Aorta (tissue), 5 donors: ENCODE measurements around the gene GTSF1L. TPM values are rescaled to one million over a fixed set of nuclear protein-coding genes. Genes with fewer than 3 reads are reported as not detected.

ENCODE experiments used
- ATAC-seq: fragments of 200-7000 bp; cut with Tn5 transposase; one replicate; pipeline ENCODE4 v1.9.1; 2022; ENCODE audit warnings: moderate library complexity; ENCODE audit not compliant: low FRiP score
- DNase-seq, 2 donors: peaks; one replicate each; pipeline ENCODE4 v3.0.0-alpha.2; 2020
- H3K27ac ChIP-seq, 2 donors: one replicate each; pipeline ENCODE4 v1.5.1; 2013; ENCODE audit warnings: low read length in 2 of 2, mild to moderate bottlenecking in 2 of 2, moderate library complexity in 2 of 2, control low read depth in 1 of 2, inconsistent platforms in 1 of 2, low read depth in 1 of 2
- H3K27me3 ChIP-seq, 2 donors: one replicate each; pipeline ENCODE4 v1.6.1; 2013; ENCODE audit warnings: control low read depth in 1 of 2, low read length in 1 of 2, mild to moderate bottlenecking in 1 of 2, moderate library complexity in 1 of 2; ENCODE audit not compliant: insufficient read depth in 2 of 2, control insufficient read depth in 1 of 2
- H3K36me3 ChIP-seq, 2 donors: one replicate each; pipeline ENCODE4 v1.6.1; 2013; ENCODE audit warnings: control low read depth in 1 of 2, low read length in 1 of 2, mild to moderate bottlenecking in 1 of 2; ENCODE audit not compliant: insufficient read depth in 2 of 2, control insufficient read depth in 1 of 2
- H3K4me1 ChIP-seq, 2 donors: one replicate each; pipeline ENCODE4 v1.6.1; 2013; ENCODE audit warnings: low read length in 2 of 2, control low read depth in 1 of 2, mild to moderate bottlenecking in 1 of 2, moderate library complexity in 1 of 2; ENCODE audit not compliant: insufficient read depth in 2 of 2, control insufficient read depth in 1 of 2
- H3K4me3 ChIP-seq, 2 donors: one replicate each; pipeline ENCODE4 v1.5.1; 2013; ENCODE audit warnings: low read length in 2 of 2, control low read depth in 1 of 2, mild to moderate bottlenecking in 1 of 2
- H3K9me3 ChIP-seq: one replicate; pipeline ENCODE4 v1.6.1; 2013; ENCODE audit warnings: mild to moderate bottlenecking, low read length; ENCODE audit not compliant: control insufficient read depth
- WGBS, 2 donors: extraction: QIAGEN DNeasy Blood & Tissue Kit; methylation state at CpG; one replicate each; pipeline ENCODE4 v1.1.7; 2013; 5-methylcytosine and 5-hydroxymethylcytosine counted together
- intact Hi-C, 2 donors: fragments of 100-400 bp; cut with DNase I; formaldehyde crosslinking; loops; one replicate each; pipeline versions ENCODE4 v1.14.2 to v1.15.0; 2022
- polyA plus RNA-seq, 2 donors: library from polyadenylated mRNA; stranded (reverse); fragments of 200-250 nt; gene quantifications; one replicate each; pipeline ENCODE4 v1.2.3, GENCODE V29; 2013
- total RNA-seq, 2 donors: library from RNA; stranded (reverse); fragmentation: NEBNext Ultra II Directional; extraction: Animal tissue kit (Norgen Biotek cat#: 25700); gene quantifications; one replicate each; pipeline ENCODE4 v1.2.1, GENCODE V29; 2021
- donor health status: healthy with polysubstance abuse.
- donor health status: Bipolar disorder and iron deficiency.
- donor health status: DM: no; HTN: no; CAD: no.
- donor health status: DM: no; HTN: no; CAD: no.
- donor health status: DM: yes; HTN: yes; CAD: no.

The GTSF1L gene
- total and polyA plus RNA-seq, 4 donors = not detected

GRCh38 chr20:43723735-43724134 is 3.1 kb downstream of the GTSF1L start:
- no peak overlapping the region for H3K27ac ChIP-seq
- H3K27me3 ChIP-seq = no peaks in the 10 kb centered on the region
- ATAC-seq = no peak
- H3K4me3 ChIP-seq = no peak overlapping the region
- peak in 1 of 2 donors; percentile 17 for DNase-seq
- H3K9me3 ChIP-seq = peaks cover 3% of the 10 kb centered on the region
- 80 to 84% methylated on average over 3 of the region's 3 CpGs for WGBS, 2 donors
- H3K36me3 ChIP-seq = no peaks in the 10 kb centered on the region
- H3K4me1 ChIP-seq = no peaks in the 10 kb centered on the region
- intact Hi-C loops = no loop called here

- WGBS, 2 donors = 70 to 72% methylated on average over 4 of the region's 4 CpGs
- ATAC-seq (no peak), DNase-seq (no peak)
- H3K4me3 ChIP-seq = no peak overlapping the region
- intact Hi-C loops = no loop called here
- H3K36me3 ChIP-seq = no peaks in the 10 kb centered on the region
- no peaks in the 10 kb centered on the region for H3K4me1 ChIP-seq
- H3K27me3 ChIP-seq = no peaks in the 10 kb centered on the region
- H3K27ac ChIP-seq = no peak overlapping the region
- H3K9me3 ChIP-seq = peaks cover 3% of the 10 kb centered on the region
Measured at GRCh38 chr20:43723186-43723585, 3.6 kb downstream of the GTSF1L start.

- no peak for ATAC-seq
- no peak overlapping the region for H3K4me3 ChIP-seq
- H3K9me3 ChIP-seq = peaks cover 3% of the 10 kb centered on the region
- no peaks in the 10 kb centered on the region for H3K36me3 ChIP-seq
- H3K27me3 ChIP-seq = no peaks in the 10 kb centered on the region
- H3K27ac ChIP-seq = no peak overlapping the region
- intact Hi-C loops = no loop called here
- H3K4me1 ChIP-seq = no peaks in the 10 kb centered on the region
- 55 to 56% methylated on average over 8 of the region's 8 CpGs for WGBS, 2 donors
- no peak for DNase-seq
Measured at GRCh38 chr20:43722153-43722505, 4.7 kb downstream of the GTSF1L start.

- DNase-seq (peak in 1 of 2 donors; percentile 61), ATAC-seq (no peak)
- H3K4me3 ChIP-seq = no peak overlapping the region
- H3K4me1 ChIP-seq = no peaks in the 10 kb centered on the region
- 26 to 33% methylated on average over 15 of the region's 15 CpGs for WGBS, 2 donors
- intact Hi-C loops = no loop called here
- no peak overlapping the region for H3K27ac ChIP-seq
- no peaks in the 10 kb centered on the region for H3K27me3 ChIP-seq
- H3K9me3 ChIP-seq = peaks cover 3% of the 10 kb centered on the region
- H3K36me3 ChIP-seq = no peaks in the 10 kb centered on the region
Measured at GRCh38 chr20:43721429-43722152, 5.2 kb downstream of the GTSF1L start.

- H3K9me3 ChIP-seq = peaks cover 3% of the 10 kb centered on the region
- no peaks in the 10 kb centered on the region for H3K36me3 ChIP-seq
- H3K27ac ChIP-seq = no peak overlapping the region
- H3K4me1 ChIP-seq = no peaks in the 10 kb centered on the region
- H3K4me3 ChIP-seq = no peak overlapping the region
- ATAC-seq (no peak), DNase-seq (no peak)
- intact Hi-C loops = no loop called here
- 0 to 24% methylated on average over 2 of the region's 2 CpGs for WGBS, 2 donors
- no peaks in the 10 kb centered on the region for H3K27me3 ChIP-seq
Measured at GRCh38 chr20:43721097-43721428, 5.7 kb downstream of the GTSF1L start.

GRCh38 chr20:43720007-43720406 is 6.8 kb downstream of the GTSF1L start:
- ATAC-seq (no peak), DNase-seq (no peak)
- no peak overlapping the region for H3K4me3 ChIP-seq
- 75 to 80% methylated on average over 1 of the region's 1 CpG for WGBS, 2 donors
- intact Hi-C loops = no loop called here
- H3K9me3 ChIP-seq = peaks cover 3% of the 10 kb centered on the region
- no peak overlapping the region for H3K27ac ChIP-seq
- H3K4me1 ChIP-seq = no peaks in the 10 kb centered on the region
- no peaks in the 10 kb centered on the region for H3K36me3 ChIP-seq
- H3K27me3 ChIP-seq = no peaks in the 10 kb centered on the region

GRCh38 chr20:43717616-43717995 is 9.2 kb downstream of the GTSF1L start:
- WGBS, 2 donors = 96 to 99% methylated on average over 4 of the region's 4 CpGs
- ATAC-seq (no peak), DNase-seq (no peak)
- Histone ChIP-seq H3K4me3 (no peak overlapping the region), H3K36me3 (no peaks in the 10 kb centered on the region), H3K4me1 (no peaks in the 10 kb centered on the region), H3K27me3 (no peaks in the 10 kb centered on the region), H3K9me3 (peaks cover 3% of the 10 kb centered on the region), H3K27ac (no peak overlapping the region)
- intact Hi-C loops = no loop called here

GRCh38 chr20:43716757-43717615 is 9.8 kb downstream of the GTSF1L start:
- Histone ChIP-seq H3K27ac (no peak overlapping the region), H3K9me3 (peaks cover 3% of the 10 kb centered on the region), H3K36me3 (no peaks in the 10 kb centered on the region), H3K4me1 (no peaks in the 10 kb centered on the region), H3K4me3 (no peak overlapping the region), H3K27me3 (no peaks in the 10 kb centered on the region)
- WGBS, 2 donors = 92 to 94% methylated on average over 12 of the region's 12 CpGs
- no peak for ATAC-seq
- peak in 1 of 2 donors; percentile 45 for DNase-seq
- intact Hi-C loops = no loop called here

GRCh38 chr20:43716123-43716522 is 10.7 kb downstream of the GTSF1L start:
- no peaks in the 10 kb centered on the region for H3K27me3 ChIP-seq
- no peak for ATAC-seq
- H3K4me1 ChIP-seq = no peaks in the 10 kb centered on the region
- intact Hi-C loops = no loop called here
- H3K36me3 ChIP-seq = no peaks in the 10 kb centered on the region
- no peak for DNase-seq
- H3K9me3 ChIP-seq = peaks cover 3% of the 10 kb centered on the region
- WGBS, 2 donors = 89 to 91% methylated on average over 4 of the region's 4 CpGs
- H3K4me3 ChIP-seq = no peak overlapping the region
- H3K27ac ChIP-seq = no peak overlapping the region
